ENCODE data around the gene CUL5. TPM values are rescaled to one million over a fixed set of nuclear protein-coding genes. Genes with fewer than 3 reads are reported as not detected.
A peak's percentile ranks its signal among the peaks of the same experiment; 100 is the strongest.

CUL5 gene
- total RNA-seq (10 to 100 TPM; 12.4 to 19.9 (median 15.2) TPM), polyA plus RNA-seq (1 to 10 TPM; 3.1 to 6.1 TPM)

DNA sequence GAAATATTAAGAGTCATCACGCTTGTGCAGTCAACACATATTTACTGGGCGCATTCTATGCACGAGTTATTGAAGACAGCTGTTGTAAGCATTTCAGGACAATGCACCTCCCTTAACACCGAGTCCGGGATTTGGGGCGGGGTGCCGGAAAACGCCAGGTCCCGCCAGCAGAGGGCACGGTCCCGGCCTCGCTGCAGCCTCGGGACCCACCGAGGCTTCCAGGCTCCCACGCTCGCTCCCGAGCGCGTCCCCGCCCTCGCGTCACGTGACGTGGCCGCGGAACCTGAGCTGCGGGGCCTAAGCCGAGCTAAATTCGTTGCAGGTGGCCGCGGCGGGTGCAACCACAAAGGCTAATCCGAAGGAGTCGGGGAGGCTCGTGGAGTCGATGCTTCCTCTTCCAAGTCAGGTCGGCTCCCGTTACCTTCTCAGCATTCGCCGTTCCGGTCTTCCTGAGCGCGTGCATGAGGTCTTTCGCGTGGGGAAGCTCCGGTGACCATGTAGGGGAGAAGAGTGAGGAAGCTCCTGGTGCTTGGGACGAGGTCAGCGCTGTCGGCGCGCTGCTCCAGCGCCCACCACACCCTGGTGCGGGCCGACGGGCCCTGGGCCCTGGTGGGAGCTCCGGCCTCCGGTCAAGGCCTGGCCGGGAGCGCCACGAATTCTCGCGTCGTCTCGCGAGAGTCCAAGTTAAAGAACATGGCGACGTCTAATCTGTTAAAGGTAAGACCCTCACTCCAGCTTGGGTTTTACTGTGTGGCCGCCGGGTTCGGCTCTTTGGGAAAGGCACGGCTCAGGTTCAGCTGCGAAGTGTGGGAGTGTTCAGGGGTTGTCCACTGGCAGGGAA, at the start of gene CUL5:
Gene CUL5 (plus strand): TSS at position 243 of the 841 bp plus-strand sequence. CDS start 451 bp downstream, at position 694.
- DNase-seq, result peak; percentile 88 to 98 (median 92)
- Histone ChIP-seq H3K4me1 (peaks cover 0 to 33% (median 0%) of the 10 kb centered on the region in 3 donors), H3K27me3 (no peaks in the 10 kb centered on the region), H3K4me3 (peak within 1 kb of the TSS; percentile 79 to 97 (median 86)), H3K36me3 (no peaks in the 10 kb centered on the region), H3K9me3 (no peaks in the 10 kb centered on the region), H3K27ac (peak within 1 kb of the TSS; percentile 95 to 98 (median 98))
- 0% methylated on average over 69 to 72 of the region's 72 CpGs for WGBS, 2 donors
- FAIRE-seq, result no peak
- intact Hi-C loops (cut with DNase I), result no loop called here
- ATAC-seq, result peak; percentile 95 to 99 (median 96)
- TF ChIP-seq CTCF (IDR thresholded peaks at IDR 0.05), result peak; percentile 80 to 89 (median 83)

DNA sequence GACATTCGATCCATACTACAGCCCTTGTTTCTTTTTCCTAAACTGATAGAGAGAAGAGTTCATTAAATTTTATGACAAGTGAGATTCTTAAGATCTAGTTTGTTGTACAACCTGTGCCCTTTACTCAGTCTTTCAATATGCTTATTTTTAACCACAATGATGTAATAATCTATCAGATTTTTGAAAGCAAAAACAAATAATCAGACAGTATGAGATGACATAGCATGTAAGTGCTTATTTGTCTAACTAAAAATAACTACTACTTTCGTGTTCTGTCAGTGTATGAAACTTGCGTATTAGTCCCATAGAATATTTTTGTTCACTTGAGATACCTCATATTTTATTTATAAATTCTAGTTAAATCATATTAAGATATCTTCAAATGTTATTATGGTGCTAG, 47.2 kb upstream of the CUL5 start:
- FAIRE-seq (no peak), ATAC-seq (no peak), DNase-seq (no peak)
- Histone ChIP-seq H3K27me3 (peaks cover 0 to 3% (median 0%) of the 10 kb centered on the region in 4 donors), H3K4me1 (no peaks in the 10 kb centered on the region), H3K4me3 (no peak overlapping the region), H3K36me3 (no peaks in the 10 kb centered on the region), H3K27ac (no peak overlapping the region), H3K9me3 (no peaks in the 10 kb centered on the region)
- intact Hi-C loops (cut with DNase I), result no loop called here
- 41 to 55% methylated on average over 3 of the region's 3 CpGs for WGBS, 2 donors
- TF ChIP-seq CTCF (IDR thresholded peaks at IDR 0.05), result no peak

DNA sequence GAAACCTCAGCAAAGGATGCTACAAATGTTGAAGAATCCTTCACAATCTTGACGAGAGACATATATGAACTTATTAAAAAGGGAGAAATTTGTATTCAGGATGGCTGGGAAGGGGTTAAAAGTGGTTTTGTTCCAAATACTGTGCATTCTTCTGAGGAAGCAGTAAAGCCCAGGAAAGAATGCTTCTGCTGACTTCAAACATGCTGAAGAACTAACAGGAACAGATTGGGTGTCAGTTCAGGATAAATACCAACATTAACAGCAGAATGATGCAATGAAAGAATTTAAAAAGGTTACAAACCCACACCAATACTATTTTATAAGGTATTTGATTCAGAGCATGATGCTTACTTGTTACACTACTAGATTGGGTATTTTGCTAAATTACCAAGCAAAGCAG, 46.5 kb upstream of the CUL5 start:
- TF ChIP-seq CTCF (IDR thresholded peaks at IDR 0.05), result no peak
- Histone ChIP-seq H3K9me3 (no peaks in the 10 kb centered on the region), H3K4me1 (no peaks in the 10 kb centered on the region), H3K27ac (no peak overlapping the region), H3K4me3 (no peak overlapping the region), H3K27me3 (peaks cover 0 to 3% (median 0%) of the 10 kb centered on the region in 4 donors), H3K36me3 (no peaks in the 10 kb centered on the region)
- ATAC-seq (no peak), FAIRE-seq (no peak), DNase-seq (no peak)
- intact Hi-C loops (cut with DNase I), result no loop called here
- 66 to 81% methylated on average over 1 of the region's 1 CpG for WGBS, 2 donors

GRCh38 chr11:107963091-107963490, 45.6 kb upstream of the CUL5 start:
- FAIRE-seq (no peak), DNase-seq (no peak), ATAC-seq (no peak)
- H3K9me3 ChIP-seq, result no peaks in the 10 kb centered on the region
- no peak for TF ChIP-seq CTCF (IDR thresholded peaks at IDR 0.05)
- WGBS, 2 donors, result 59 to 61% methylated on average over 8 of the region's 8 CpGs
- H3K27me3 ChIP-seq, result peaks cover 0 to 3% (median 0%) of the 10 kb centered on the region in 4 donors
- intact Hi-C loops (cut with DNase I), result no loop called here
- H3K4me1 ChIP-seq, result no peaks in the 10 kb centered on the region
- H3K36me3 ChIP-seq, result no peaks in the 10 kb centered on the region
- H3K4me3 ChIP-seq, result no peak overlapping the region
- H3K27ac ChIP-seq, result no peak overlapping the region

DNA sequence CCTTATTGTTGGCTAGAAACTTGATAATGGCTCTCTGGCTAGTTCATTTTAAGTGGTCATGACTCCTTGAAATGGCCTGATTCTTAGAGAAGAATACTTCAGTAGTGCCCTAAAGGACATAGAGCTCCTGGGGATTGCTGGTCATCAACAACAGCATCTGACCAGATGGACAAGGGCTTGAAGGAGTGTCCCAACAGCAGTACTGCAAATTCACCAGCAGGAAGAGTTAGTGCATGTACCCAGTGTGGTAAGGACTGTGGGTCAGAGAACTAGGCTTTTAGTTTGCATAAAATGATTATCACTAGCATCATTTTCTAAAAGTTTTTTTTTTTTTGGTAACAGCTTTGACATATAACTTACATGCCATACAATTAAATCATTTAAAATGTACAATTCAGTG, 39.5 kb upstream of the CUL5 start:
- no peak overlapping the region for H3K4me3 ChIP-seq
- no peaks in the 10 kb centered on the region for H3K4me1 ChIP-seq
- ATAC-seq, result no peak
- TF ChIP-seq CTCF (IDR thresholded peaks at IDR 0.05), result no peak
- intact Hi-C loops (cut with DNase I), result no loop called here
- H3K9me3 ChIP-seq, result no peaks in the 10 kb centered on the region
- H3K36me3 ChIP-seq, result no peaks in the 10 kb centered on the region
- H3K27ac ChIP-seq, result no peak overlapping the region
- no peak for DNase-seq
- no peak for FAIRE-seq
- H3K27me3 ChIP-seq, result peaks cover 0 to 3% (median 0%) of the 10 kb centered on the region in 4 donors

All from pancreas (tissue), 10 donors.